Fibroblast of villous mesenchyme (primary cell): Measurements from ENCODE around the gene DSG4. TPM values are rescaled to one million over a fixed set of nuclear protein-coding genes. Genes with fewer than 3 reads are reported as not detected.

ENCODE experiments used
- DNase-seq: peaks from one replicate; pipeline ENCODE4 v3.0.0-alpha.2; 2010; ENCODE audit warnings: low read depth
- H3K4me3 ChIP-seq: 2 replicates; pipeline ENCODE4 v1.5.1; 2011; ENCODE audit warnings: low read depth, mild to moderate bottlenecking, low read length
- CTCF ChIP-seq: IDR thresholded peaks from 2 replicates; pipeline ENCODE4 v1.5.1; 2012; ENCODE audit warnings: low read depth, mild to moderate bottlenecking, low read length; ENCODE audit not compliant: insufficient read depth
- total RNA-seq: library from RNA; depleted of rRNA; stranded (reverse); fragments of >200 nt; gene quantifications from 2 replicates; pipeline ENCODE4 v1.2.3, GENCODE V29; 2012

DSG4 gene
- total RNA-seq, 1 donor: not detected

DNA sequence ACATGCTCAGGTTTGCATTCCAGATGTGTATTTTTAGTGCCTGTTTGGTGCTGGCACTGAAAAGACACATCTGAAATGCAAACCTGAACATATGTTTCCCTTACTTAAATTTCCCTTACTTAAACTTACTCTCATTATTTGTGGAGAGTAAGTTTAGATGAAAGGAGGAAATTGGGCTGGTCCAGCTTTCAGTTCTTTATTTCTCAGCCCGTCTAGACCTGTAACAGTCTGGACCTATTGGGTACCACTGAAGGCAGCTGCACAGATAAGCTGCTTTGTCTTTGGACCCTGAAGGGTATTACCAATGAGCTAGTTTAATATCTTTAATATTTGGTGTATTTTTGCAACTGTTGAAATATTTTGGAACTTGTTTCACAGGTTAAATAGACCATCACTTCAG is 54.0 kb downstream of the DSG4 start:
- no peak for DNase-seq
- no peak for TF ChIP-seq CTCF
- no peak overlapping the region for H3K4me3 ChIP-seq

- DNase-seq: no peak
- no peak for TF ChIP-seq CTCF
- no peak overlapping the region for H3K4me3 ChIP-seq
Observed at GRCh38 chr18:31432316-31432715, 55.7 kb downstream of the DSG4 start.

- DNase-seq: no peak
- no peak for TF ChIP-seq CTCF
- no peak overlapping the region for H3K4me3 ChIP-seq
Observed at GRCh38 chr18:31436825-31437224, 60.2 kb downstream of the DSG4 start.

- no peak for TF ChIP-seq CTCF
- no peak for DNase-seq
Observed at GRCh38 chr18:31438402-31438801, 61.8 kb downstream of the DSG4 start.

GRCh38 chr18:31439807-31440325 is 63.3 kb downstream of the DSG4 start:
- H3K4me3 ChIP-seq: no peak overlapping the region
- DNase-seq: no peak
- no peak for TF ChIP-seq CTCF

More at GRCh38 chr18:31438402-31438801, 61.8 kb downstream of the DSG4 start:
- no peak overlapping the region for H3K4me3 ChIP-seq

- H3K4me3 ChIP-seq: no peak overlapping the region
- no peak for DNase-seq
- TF ChIP-seq CTCF: no peak
Observed at GRCh38 chr18:31440787-31441186, 64.2 kb downstream of the DSG4 start.

- no peak for TF ChIP-seq CTCF
- DNase-seq: no peak
- H3K4me3 ChIP-seq: no peak overlapping the region
Observed at GRCh38 chr18:31441493-31441892, 64.9 kb downstream of the DSG4 start.
